Activated CD4-positive, alpha-beta T cell treated with anti-CD3 and anti-CD28 coated beads for 36 hours (primary cell): ENCODE measurements around the gene RPLP1. TPM values are rescaled to one million over a fixed set of nuclear protein-coding genes. Genes with fewer than 3 reads are reported as not detected.

Experiments used
- ATAC-seq: fragments of 200-7000 bp; cut with Tn5 transposase; one replicate; pipeline ENCODE4 v1.10.0; 2021; ENCODE audit warnings: mild to moderate bottlenecking, moderate library complexity
- CTCF ChIA-PET: fragments of 350-600 bp; sonication (Branson Sonifier 250); formaldehyde crosslinking; loops from one replicate; lab custom pipeline; 2021; ENCODE audit warnings: antibody characterized with exemption; lab: Charles Lee
- POLR2A ChIA-PET: fragments of 350-600 bp; sonication (Branson Sonifier 250); formaldehyde crosslinking; loops from one replicate; lab custom pipeline; 2021; ENCODE audit warnings: antibody characterized with exemption, inconsistent platforms; lab: Charles Lee
- DNase-seq: peaks from one replicate; pipeline ENCODE4 v3.0.0-alpha.2; 2020
- H3K27ac Mint-ChIP-seq: one replicate; pipeline ENCODE4 v1.8.0; 2021; ENCODE audit warnings: mixed read lengths
- H3K27me3 Mint-ChIP-seq: one replicate; pipeline ENCODE4 v1.8.0; 2021; ENCODE audit warnings: mixed read lengths
- H3K36me3 Mint-ChIP-seq: one replicate; pipeline ENCODE4 v1.8.0; 2021; ENCODE audit warnings: low read depth, mixed read lengths
- H3K4me1 Mint-ChIP-seq: one replicate; pipeline ENCODE4 v1.8.0; 2021; ENCODE audit warnings: mixed read lengths
- H3K4me3 Mint-ChIP-seq: one replicate; pipeline ENCODE4 v1.8.0; 2021; ENCODE audit warnings: mild to moderate bottlenecking, moderate library complexity, mixed read lengths
- H3K9me3 Mint-ChIP-seq: one replicate; pipeline ENCODE4 v1.8.0; 2021; ENCODE audit warnings: low read depth, mixed read lengths
- intact Hi-C, 2 experiments: fragments of 100-400 bp; cut with DNase I in 1 of 2; cut with micrococcal nuclease in 1 of 2; formaldehyde crosslinking; loops; one replicate each; pipeline versions ENCODE4 v1.14.2 to v1.15.1; 2022 to 2024; cut with DNase I, micrococcal nuclease
- total RNA-seq, 2 experiments: library from RNA; stranded (reverse); gene quantifications; one replicate each; pipeline ENCODE4 v1.2.3, GENCODE V29; 2021

The RPLP1 gene
- 1,000 to 10,000 TPM; 1,576 to 2,330 TPM for total RNA-seq

GRCh38 chr15:69452692-69453521 is at the start of gene RPLP1:
Gene RPLP1 (plus strand): TSS chr15:69452818. CDS start chr15:69452949, 131 bp downstream.
- peak; percentile 94 for ATAC-seq
- DNase-seq: peak; percentile 97
- ChIA-PET CTCF (interaction anchor here (0.6 to 3.5 kb wide), 6 partner anchors 10 to 393 kb away, joined by 3 to 41 read pairs (median 6); no protein-coding TSS in a partner anchor), POLR2A (interaction anchor here (0.5 to 4.1 kb wide), 6 partner anchors 10 to 292 kb away, joined by 3 to 43 read pairs (median 22); partner anchors contain the start of genes GLCE and KIF23)
- Mint-ChIP-seq H3K4me3 (peak within 1 kb of the TSS; percentile 91), H3K27ac (peak within 1 kb of the TSS; percentile 99), H3K27me3 (no peaks in the 10 kb centered on the region), H3K9me3 (no peaks in the 10 kb centered on the region), H3K4me1 (peaks cover 24% of the 10 kb centered on the region), H3K36me3 (peaks cover 57% of the 10 kb centered on the region)
- intact Hi-C loops: loop anchor here (1.0 to 5.0 kb wide), 9 partner anchors 9 to 1309 kb away; partner anchors contain the start of genes GLCE (in 2 of the 2), KIF23 (in 2 of the 2), FEM1B (in 1 of the 2) and UACA (in 1 of the 2)

GRCh38 chr15:69403594-69403993 is 49.0 kb upstream of the RPLP1 start:
- no peak overlapping the region for H3K27ac Mint-ChIP-seq
- H3K9me3 Mint-ChIP-seq: no peaks in the 10 kb centered on the region
- H3K36me3 Mint-ChIP-seq: no peaks in the 10 kb centered on the region
- intact Hi-C loops: no loop called here
- ATAC-seq (no peak), DNase-seq (no peak)
- ChIA-PET POLR2A (interaction anchor here (0.6 kb wide), 1 partner anchor 1134 kb away, joined by 4 read pairs; no protein-coding TSS in a partner anchor), CTCF (interaction anchor here (1.6 to 1.8 kb wide), 2 partner anchors 9 to 15 kb away, joined by 5 to 7 read pairs; no protein-coding TSS in a partner anchor)
- peaks cover 10% of the 10 kb centered on the region for H3K4me1 Mint-ChIP-seq
- peaks cover 4% of the 10 kb centered on the region for H3K27me3 Mint-ChIP-seq
- H3K4me3 Mint-ChIP-seq: no peak overlapping the region

- CTCF ChIA-PET: interaction anchor here (0.9 to 2.3 kb wide), 2 partner anchors 10 to 13 kb away, joined by 3 to 8 read pairs; no protein-coding TSS in a partner anchor
- POLR2A ChIA-PET: no interaction called here
- DNase-seq (no peak), ATAC-seq (no peak)
- Mint-ChIP-seq H3K9me3 (no peaks in the 10 kb centered on the region), H3K36me3 (no peaks in the 10 kb centered on the region), H3K27ac (no peak overlapping the region), H3K4me3 (no peak overlapping the region), H3K4me1 (peaks cover 11% of the 10 kb centered on the region), H3K27me3 (peaks cover 4% of the 10 kb centered on the region)
- intact Hi-C loops: no loop called here
These were observed 47.5 kb upstream of the RPLP1 start for GRCh38 chr15:69405110-69405509.

GRCh38 chr15:69407719-69408400 is 44.8 kb upstream of the RPLP1 start:
- H3K4me3 Mint-ChIP-seq: no peak overlapping the region
- ATAC-seq: no peak
- no peaks in the 10 kb centered on the region for H3K36me3 Mint-ChIP-seq
- H3K9me3 Mint-ChIP-seq: no peaks in the 10 kb centered on the region
- peaks cover 4% of the 10 kb centered on the region for H3K27me3 Mint-ChIP-seq
- intact Hi-C loops: no loop called here
- ChIA-PET POLR2A (no interaction called here), CTCF (interaction anchor here (0.6 to 1.1 kb wide), 2 partner anchors 13 to 15 kb away, joined by 3 read pairs; no protein-coding TSS in a partner anchor)
- DNase-seq: no peak
- H3K27ac Mint-ChIP-seq: no peak overlapping the region
- H3K4me1 Mint-ChIP-seq: peaks cover 2% of the 10 kb centered on the region

GRCh38 chr15:69408841-69409240 is 43.8 kb upstream of the RPLP1 start:
- DNase-seq: no peak
- intact Hi-C loops: no loop called here
- Mint-ChIP-seq H3K27me3 (peaks cover 4% of the 10 kb centered on the region), H3K4me1 (peaks cover 7% of the 10 kb centered on the region), H3K36me3 (no peaks in the 10 kb centered on the region), H3K9me3 (no peaks in the 10 kb centered on the region), H3K27ac (no peak overlapping the region), H3K4me3 (no peak overlapping the region)
- POLR2A ChIA-PET: no interaction called here
- no peak for ATAC-seq
- CTCF ChIA-PET: interaction anchor here (0.6 to 1.1 kb wide), 2 partner anchors 14 to 89 kb away, joined by 3 read pairs; no protein-coding TSS in a partner anchor

- H3K9me3 Mint-ChIP-seq: no peaks in the 10 kb centered on the region
- POLR2A ChIA-PET: interaction anchor here (0.6 kb wide), 2 partner anchors 17 to 63 kb away, joined by 3 to 6 read pairs; no protein-coding TSS in a partner anchor
- peaks cover 11% of the 10 kb centered on the region for H3K4me1 Mint-ChIP-seq
- peaks cover 5% of the 10 kb centered on the region for H3K27me3 Mint-ChIP-seq
- H3K27ac Mint-ChIP-seq: no peak overlapping the region
- CTCF ChIA-PET: interaction anchor here (0.6 to 2.5 kb wide), 2 partner anchors 14 to 16 kb away, joined by 4 to 10 read pairs; no protein-coding TSS in a partner anchor
- DNase-seq (peak; percentile 73), ATAC-seq (peak; percentile 69)
- peaks cover 4% of the 10 kb centered on the region for H3K36me3 Mint-ChIP-seq
- no peak overlapping the region for H3K4me3 Mint-ChIP-seq
- intact Hi-C loops: loop anchor here in 1 of 2 experiments (1.0 to 5.0 kb wide), 4 partner anchors 250 to 593 kb away; partner anchors contain the start of gene GLCE
These were observed 42.3 kb upstream of the RPLP1 start for GRCh38 chr15:69410248-69410874.

GRCh38 chr15:69412274-69412673 is 40.3 kb upstream of the RPLP1 start:
- no peak for DNase-seq
- Mint-ChIP-seq H3K9me3 (no peaks in the 10 kb centered on the region), H3K4me1 (peaks cover 13% of the 10 kb centered on the region), H3K27ac (no peak overlapping the region), H3K27me3 (peaks cover 7% of the 10 kb centered on the region), H3K36me3 (peaks cover 13% of the 10 kb centered on the region), H3K4me3 (no peak overlapping the region)
- CTCF ChIA-PET: interaction anchor here (0.8 to 2.5 kb wide), 4 partner anchors 18 to 353 kb away, joined by 3 to 10 read pairs (median 4); no protein-coding TSS in a partner anchor
- ATAC-seq: no peak
- POLR2A ChIA-PET: no interaction called here
- intact Hi-C loops: loop anchor here in 1 of 2 experiments (5.0 kb wide), 2 partner anchors 345 to 595 kb away; no protein-coding TSS in a partner anchor

GRCh38 chr15:69412701-69413100 is 39.9 kb upstream of the RPLP1 start:
- H3K36me3 Mint-ChIP-seq: peaks cover 17% of the 10 kb centered on the region
- intact Hi-C loops: loop anchor here in 1 of 2 experiments (5.0 kb wide), 2 partner anchors 345 to 595 kb away; no protein-coding TSS in a partner anchor
- POLR2A ChIA-PET: no interaction called here
- no peak overlapping the region for H3K4me3 Mint-ChIP-seq
- H3K9me3 Mint-ChIP-seq: no peaks in the 10 kb centered on the region
- CTCF ChIA-PET: interaction anchor here (1.2 to 2.5 kb wide), 2 partner anchors 18 to 55 kb away, joined by 3 to 10 read pairs; no protein-coding TSS in a partner anchor
- ATAC-seq: no peak
- peaks cover 6% of the 10 kb centered on the region for H3K27me3 Mint-ChIP-seq
- no peak for DNase-seq
- H3K27ac Mint-ChIP-seq: no peak overlapping the region
- H3K4me1 Mint-ChIP-seq: peaks cover 13% of the 10 kb centered on the region

GRCh38 chr15:69413822-69414700 is 38.6 kb upstream of the RPLP1 start, which contains the start of gene KIF23:
Gene KIF23 (plus strand): TSS chr15:69414349. CDS start chr15:69414466, 117 bp downstream.
- ChIA-PET POLR2A (interaction anchor here (1.0 to 1.8 kb wide), 4 partner anchors 38 to 252 kb away, joined by 3 to 21 read pairs (median 4); partner anchors contain the start of gene RPLP1), CTCF (interaction anchor here (1.0 kb wide), 2 partner anchors 19 to 48 kb away, joined by 3 to 5 read pairs; no protein-coding TSS in a partner anchor)
- Mint-ChIP-seq H3K4me1 (peaks cover 13% of the 10 kb centered on the region), H3K27ac (peak within 1 kb of the TSS; percentile 69), H3K9me3 (no peaks in the 10 kb centered on the region), H3K4me3 (peak within 1 kb of the TSS; percentile 85), H3K36me3 (peaks cover 29% of the 10 kb centered on the region), H3K27me3 (peaks cover 5% of the 10 kb centered on the region)
- peak; percentile 96 for DNase-seq
- peak; percentile 95 for ATAC-seq
- intact Hi-C loops: loop anchor here (1.0 to 5.0 kb wide), 9 partner anchors 38 to 685 kb away; partner anchors contain the start of genes GLCE (in 2 of the 2) and RPLP1 (in 2 of the 2)
